Adrenal gland (tissue), 5 donors: ENCODE measurements around the gene SLC25A5.

Experiments used
- POLR2A ChIP-seq, 2 donors: fragments of 450-650 bp; IDR thresholded peaks; one replicate each; pipeline ENCODE4 v1.6.1; 2017; ENCODE audit warnings: antibody characterized with exemption in 2 of 2, mild to moderate bottlenecking in 2 of 2, moderate library complexity in 1 of 2
- TF ChIP-seq, protein P1 (sequence below), 6 experiments: fragments of 450-650 bp in 4 of 6; fragments of 200-600 bp in 2 of 6; sonication (generic) in 1 of 6; IDR thresholded peaks; 1 replicate in 5 of 6; 2 replicates in 1 of 6; pipeline versions ENCODE4 v1.5.1 to v1.8.0; 2016 to 2021; ENCODE audit warnings: antibody characterized with exemption in 6 of 6, mild to moderate bottlenecking in 2 of 6, moderate library complexity in 1 of 6
- donor health status: DM: no; HTN: no; CAD: no.

DNA sequence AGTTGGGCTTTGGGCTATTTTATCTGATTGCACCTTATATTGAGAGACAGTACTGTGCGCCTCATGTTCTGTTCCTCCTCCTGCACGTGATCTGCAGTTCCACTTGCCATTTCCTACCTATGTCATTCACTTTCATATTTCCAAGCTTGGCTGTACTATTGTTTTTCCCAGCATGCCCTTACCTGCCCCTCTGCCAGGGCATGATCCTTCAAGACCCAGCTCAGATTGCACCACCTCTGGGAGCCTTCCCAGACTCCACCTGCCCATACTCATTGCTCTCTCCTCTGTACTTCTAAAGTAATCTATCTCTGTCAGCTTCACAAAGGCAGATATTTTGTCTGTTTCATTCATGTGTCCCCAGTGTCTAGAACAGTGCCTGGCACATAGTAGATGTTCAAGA is 11.6 kb downstream of the SLC25A5 start:
- TF ChIP-seq, protein P1, sequence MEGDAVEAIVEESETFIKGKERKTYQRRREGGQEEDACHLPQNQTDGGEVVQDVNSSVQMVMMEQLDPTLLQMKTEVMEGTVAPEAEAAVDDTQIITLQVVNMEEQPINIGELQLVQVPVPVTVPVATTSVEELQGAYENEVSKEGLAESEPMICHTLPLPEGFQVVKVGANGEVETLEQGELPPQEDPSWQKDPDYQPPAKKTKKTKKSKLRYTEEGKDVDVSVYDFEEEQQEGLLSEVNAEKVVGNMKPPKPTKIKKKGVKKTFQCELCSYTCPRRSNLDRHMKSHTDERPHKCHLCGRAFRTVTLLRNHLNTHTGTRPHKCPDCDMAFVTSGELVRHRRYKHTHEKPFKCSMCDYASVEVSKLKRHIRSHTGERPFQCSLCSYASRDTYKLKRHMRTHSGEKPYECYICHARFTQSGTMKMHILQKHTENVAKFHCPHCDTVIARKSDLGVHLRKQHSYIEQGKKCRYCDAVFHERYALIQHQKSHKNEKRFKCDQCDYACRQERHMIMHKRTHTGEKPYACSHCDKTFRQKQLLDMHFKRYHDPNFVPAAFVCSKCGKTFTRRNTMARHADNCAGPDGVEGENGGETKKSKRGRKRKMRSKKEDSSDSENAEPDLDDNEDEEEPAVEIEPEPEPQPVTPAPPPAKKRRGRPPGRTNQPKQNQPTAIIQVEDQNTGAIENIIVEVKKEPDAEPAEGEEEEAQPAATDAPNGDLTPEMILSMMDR (IDR thresholded peaks at IDR 0.05) = no peak
- no peak for TF ChIP-seq POLR2A (IDR thresholded peaks at IDR 0.05)
